Measurements from ENCODE around the gene ADGRG1. TPM values are rescaled to one million over a fixed set of nuclear protein-coding genes. Genes with fewer than 3 reads are reported as not detected.
A peak's percentile ranks its signal among the peaks of the same experiment; 100 is the strongest.

Gene ADGRG1
- total RNA-seq, 1 donor from 2014 or later, result 97.7 TPM

DNA sequence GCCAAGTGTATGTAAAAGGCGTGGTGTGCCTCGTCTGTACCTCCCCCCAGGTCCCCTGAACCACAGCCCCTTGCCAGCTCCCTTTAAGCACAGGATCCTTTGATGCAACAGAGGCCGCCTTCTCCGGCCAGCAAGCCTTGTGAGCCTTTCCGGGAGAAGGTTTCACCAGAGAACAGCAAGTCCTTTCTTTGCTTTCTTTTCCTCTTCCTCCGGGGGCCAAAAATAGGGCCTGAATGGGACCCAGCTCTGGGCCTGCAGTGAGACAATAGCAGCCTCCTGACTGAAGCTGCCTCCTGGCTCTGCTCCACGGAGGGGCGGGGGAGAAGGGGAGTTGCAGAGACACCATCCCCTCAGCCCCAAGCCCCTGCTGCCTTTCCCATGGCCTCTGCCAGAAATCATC is 9.0 kb downstream of the ADGRG1 start:
- Histone ChIP-seq H3K4me1 (peaks cover 48% of the 10 kb centered on the region), H3K27ac (no peak overlapping the region), H3K9me3 (no peaks in the 10 kb centered on the region), H3K36me3 (no peaks in the 10 kb centered on the region), H3K27me3 (no peaks in the 10 kb centered on the region), H3K4me3 (no peak overlapping the region)
- intact Hi-C loops (cut with DNase I), result no loop called here
- no peak for DNase-seq (ENCODE audit: extremely low spot score in 2 of 2)
- peak; percentile 39 to 72 for TF ChIP-seq POLR2AphosphoS5 (IDR thresholded peaks at IDR 0.05; ENCODE audit: insufficient read depth in 1 of 2, low read depth in 1 of 2)
- TF ChIP-seq POLR2A (IDR thresholded peaks at IDR 0.05), result no peak
- TF ChIP-seq, protein P1, sequence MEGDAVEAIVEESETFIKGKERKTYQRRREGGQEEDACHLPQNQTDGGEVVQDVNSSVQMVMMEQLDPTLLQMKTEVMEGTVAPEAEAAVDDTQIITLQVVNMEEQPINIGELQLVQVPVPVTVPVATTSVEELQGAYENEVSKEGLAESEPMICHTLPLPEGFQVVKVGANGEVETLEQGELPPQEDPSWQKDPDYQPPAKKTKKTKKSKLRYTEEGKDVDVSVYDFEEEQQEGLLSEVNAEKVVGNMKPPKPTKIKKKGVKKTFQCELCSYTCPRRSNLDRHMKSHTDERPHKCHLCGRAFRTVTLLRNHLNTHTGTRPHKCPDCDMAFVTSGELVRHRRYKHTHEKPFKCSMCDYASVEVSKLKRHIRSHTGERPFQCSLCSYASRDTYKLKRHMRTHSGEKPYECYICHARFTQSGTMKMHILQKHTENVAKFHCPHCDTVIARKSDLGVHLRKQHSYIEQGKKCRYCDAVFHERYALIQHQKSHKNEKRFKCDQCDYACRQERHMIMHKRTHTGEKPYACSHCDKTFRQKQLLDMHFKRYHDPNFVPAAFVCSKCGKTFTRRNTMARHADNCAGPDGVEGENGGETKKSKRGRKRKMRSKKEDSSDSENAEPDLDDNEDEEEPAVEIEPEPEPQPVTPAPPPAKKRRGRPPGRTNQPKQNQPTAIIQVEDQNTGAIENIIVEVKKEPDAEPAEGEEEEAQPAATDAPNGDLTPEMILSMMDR (IDR thresholded peaks at IDR 0.05), result no peak

DNA sequence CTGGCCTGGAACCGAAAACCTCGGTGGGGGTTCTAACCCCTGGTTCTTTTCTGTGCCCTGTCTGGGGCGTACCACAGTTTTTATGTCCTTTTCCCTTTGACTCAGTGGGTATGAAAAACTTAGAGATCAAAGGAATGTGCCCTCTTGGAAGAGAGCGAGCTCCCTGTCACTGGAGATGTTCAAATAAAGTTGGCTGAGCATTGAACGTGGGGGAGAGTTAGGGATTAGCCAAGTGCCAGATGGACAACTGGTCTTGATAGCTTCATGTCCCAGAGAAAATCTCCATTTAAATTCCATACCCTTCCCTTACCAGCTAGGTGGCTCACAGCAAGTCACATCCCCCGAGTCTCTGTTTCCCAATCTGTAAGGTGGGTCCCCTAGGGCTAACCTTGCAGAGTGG is 9.5 kb downstream of the ADGRG1 start:
- peaks cover 45% of the 10 kb centered on the region for H3K4me1 ChIP-seq
- peak overlapping the region; percentile 26 for H3K27ac ChIP-seq
- TF ChIP-seq POLR2A (IDR thresholded peaks at IDR 0.05) (no peak), POLR2AphosphoS5 (IDR thresholded peaks at IDR 0.05; ENCODE audit: insufficient read depth in 1 of 2, low read depth in 1 of 2) (no peak)
- TF ChIP-seq, protein P1 (IDR thresholded peaks at IDR 0.05), result no peak
- DNase-seq (ENCODE audit: extremely low spot score in 2 of 2), result no peak
- H3K27me3 ChIP-seq, result no peaks in the 10 kb centered on the region
- intact Hi-C loops (cut with DNase I), result no loop called here
- H3K36me3 ChIP-seq, result no peaks in the 10 kb centered on the region
- no peak overlapping the region for H3K4me3 ChIP-seq
- no peaks in the 10 kb centered on the region for H3K9me3 ChIP-seq

DNA sequence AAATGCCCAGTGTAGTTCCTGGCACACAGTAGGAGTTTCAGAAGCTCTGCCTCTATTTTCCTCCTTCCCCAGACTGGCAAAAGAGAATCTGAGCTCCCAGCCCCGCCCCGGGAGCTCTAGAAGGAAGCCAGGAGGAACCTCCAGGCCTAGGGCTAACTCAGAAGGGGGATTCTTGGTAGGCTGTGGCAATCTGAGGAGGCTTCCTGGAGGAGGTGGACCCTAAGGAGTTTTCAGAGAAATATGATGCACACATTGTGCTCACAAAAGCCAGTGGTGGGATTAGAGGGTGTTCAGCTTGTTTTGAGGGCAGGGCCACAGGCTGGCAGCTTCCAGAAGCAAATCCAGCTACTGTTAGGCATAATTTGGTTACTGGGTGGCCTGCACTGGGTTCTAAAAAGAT is 10.0 kb downstream of the ADGRG1 start:
- DNase-seq (ENCODE audit: extremely low spot score in 2 of 2), result no peak
- intact Hi-C loops (cut with DNase I), result no loop called here
- peaks cover 47% of the 10 kb centered on the region for H3K4me1 ChIP-seq
- H3K9me3 ChIP-seq, result no peaks in the 10 kb centered on the region
- H3K36me3 ChIP-seq, result no peaks in the 10 kb centered on the region
- no peak overlapping the region for H3K4me3 ChIP-seq
- TF ChIP-seq POLR2A (IDR thresholded peaks at IDR 0.05) (no peak), POLR2AphosphoS5 (IDR thresholded peaks at IDR 0.05; ENCODE audit: insufficient read depth in 1 of 2, low read depth in 1 of 2) (no peak)
- TF ChIP-seq, protein P1 (IDR thresholded peaks at IDR 0.05), result no peak
- H3K27ac ChIP-seq, result peak overlapping the region; percentile 26
- no peaks in the 10 kb centered on the region for H3K27me3 ChIP-seq

DNA sequence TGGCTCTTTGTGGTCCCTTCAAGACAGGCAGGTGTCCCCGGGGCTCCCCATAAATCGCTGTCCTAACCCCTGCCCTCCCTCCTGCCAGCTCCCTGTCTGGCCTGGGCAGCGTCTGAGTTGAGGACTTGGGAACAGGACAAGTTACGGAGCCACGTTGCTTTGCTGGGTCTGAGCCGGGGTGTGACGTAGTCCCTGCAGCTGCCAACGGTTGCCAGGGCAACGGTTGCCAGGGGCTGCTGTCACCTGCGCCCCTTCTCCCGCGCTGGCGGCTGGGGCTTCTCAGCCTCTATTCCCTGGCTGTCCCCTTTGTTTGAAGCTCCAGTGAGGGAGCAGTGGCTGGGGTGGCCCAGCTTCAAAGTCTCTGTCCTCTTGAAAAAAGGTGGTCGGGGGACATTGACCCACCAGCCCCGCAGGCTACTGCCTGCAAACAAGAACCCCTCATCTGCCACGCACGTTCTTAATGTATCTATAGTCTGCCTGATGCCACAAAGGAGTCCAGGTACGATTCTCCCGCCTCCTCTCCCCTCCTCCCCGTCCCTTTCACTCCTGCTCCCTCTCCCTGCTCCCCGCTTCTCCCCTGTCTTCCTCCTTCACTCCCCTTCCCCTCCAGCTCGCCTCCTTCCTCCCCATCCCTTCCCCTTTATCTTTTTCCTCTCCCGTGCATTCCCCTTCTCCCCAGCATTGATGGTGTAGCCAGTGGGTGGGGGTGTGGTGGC is 10.9 kb downstream of the ADGRG1 start:
- no peaks in the 10 kb centered on the region for H3K9me3 ChIP-seq

DNA sequence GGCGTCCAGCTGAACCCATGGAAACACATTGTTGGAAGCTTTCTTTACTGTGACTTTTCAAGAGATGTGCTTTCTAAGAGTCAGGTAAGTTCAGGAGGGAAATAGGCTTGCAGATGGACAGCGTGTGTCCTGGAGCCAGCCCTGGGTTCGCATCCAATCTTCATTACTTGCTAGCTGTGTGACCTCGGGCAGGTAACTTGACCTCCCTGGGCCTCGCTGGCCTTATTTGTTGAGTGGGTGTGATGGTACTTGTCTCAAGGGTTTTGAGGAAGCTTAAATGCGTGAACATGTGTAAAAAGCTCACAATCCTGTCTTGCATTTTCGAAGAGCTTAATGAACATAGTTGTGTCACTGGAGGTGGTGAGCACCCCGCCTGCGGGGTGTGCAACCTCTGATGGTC is 11.8 kb downstream of the ADGRG1 start:
- H3K4me1 ChIP-seq, result peaks cover 53% of the 10 kb centered on the region
- H3K9me3 ChIP-seq, result no peaks in the 10 kb centered on the region
- no peak overlapping the region for H3K27ac ChIP-seq
- DNase-seq (ENCODE audit: extremely low spot score in 2 of 2), result no peak
- no peak overlapping the region for H3K4me3 ChIP-seq
- intact Hi-C loops (cut with DNase I), result no loop called here
- no peaks in the 10 kb centered on the region for H3K36me3 ChIP-seq
- TF ChIP-seq POLR2A (IDR thresholded peaks at IDR 0.05) (no peak), POLR2AphosphoS5 (IDR thresholded peaks at IDR 0.05; ENCODE audit: insufficient read depth in 1 of 2, low read depth in 1 of 2) (no peak)
- TF ChIP-seq, protein P1 (IDR thresholded peaks at IDR 0.05), result no peak
- H3K27me3 ChIP-seq, result no peaks in the 10 kb centered on the region

More for the DNA sequence above, 10.9 kb downstream of the ADGRG1 start:
- TF ChIP-seq POLR2AphosphoS5 (IDR thresholded peaks at IDR 0.05; ENCODE audit: insufficient read depth in 1 of 2, low read depth in 1 of 2) (no peak), POLR2A (IDR thresholded peaks at IDR 0.05) (no peak)
- TF ChIP-seq, protein P1 (IDR thresholded peaks at IDR 0.05), result no peak
- Histone ChIP-seq H3K4me1 (peaks cover 56% of the 10 kb centered on the region), H3K27me3 (no peaks in the 10 kb centered on the region), H3K36me3 (no peaks in the 10 kb centered on the region), H3K27ac (peak overlapping the region; percentile 34), H3K4me3 (no peak overlapping the region)
- DNase-seq (ENCODE audit: extremely low spot score in 2 of 2), result no peak
- intact Hi-C loops (cut with DNase I), result no loop called here

Measured in vagina (tissue), 2 donors.